ENCODE data around the gene SPDYE16.
"Not testable (repeated sequence)": the region's sequence is repeated elsewhere in the genome, so short reads cannot be mapped to it uniquely, and the experiment has no call there.

The SPDYE16 gene
- total RNA-seq = 0 reads per million in 4 experiments

GRCh38 chr7:76543197-76543596 is at the start of gene SPDYE16:
Gene SPDYE16 (minus strand): TSS chr7:76543297. CDS start chr7:76541459, 1,838 bp downstream.
- not testable (repeated sequence) for DNase-seq

GRCh38 chr7:76592694-76593093 is 49.6 kb upstream of the SPDYE16 start:
- not testable (repeated sequence) for DNase-seq

DNA sequence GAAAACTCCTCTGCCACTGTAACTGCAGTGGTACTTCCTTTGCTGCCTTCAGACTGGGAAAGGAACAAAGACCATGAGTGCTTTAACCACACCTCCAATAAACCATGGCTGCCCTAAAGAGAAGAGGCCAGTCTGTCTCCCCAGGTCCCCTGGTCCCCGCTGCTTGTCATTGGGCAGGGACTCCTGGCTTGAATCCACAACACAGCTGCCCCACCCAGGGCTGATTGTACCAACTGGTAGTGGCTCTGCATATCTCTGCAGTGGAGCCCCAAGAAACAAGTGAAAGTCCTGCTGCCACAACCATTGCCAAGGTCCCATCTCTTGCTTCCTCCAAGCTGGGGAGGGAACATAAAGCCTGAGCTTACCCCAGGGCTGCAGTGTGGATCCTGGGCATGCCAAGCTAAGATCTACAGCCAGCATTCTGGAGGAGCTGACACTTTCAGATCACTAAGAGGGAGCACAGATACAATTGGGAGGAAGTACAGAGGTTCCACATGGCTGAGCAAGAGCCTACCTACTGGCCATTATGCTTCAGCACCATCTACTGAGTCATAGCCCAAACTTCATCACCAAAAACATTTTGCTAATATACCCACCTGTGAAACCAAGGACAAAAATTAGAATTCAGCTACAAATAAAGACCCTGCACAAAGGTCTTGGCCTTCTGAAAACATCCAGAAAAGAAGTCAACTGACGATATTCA is 48.7 kb upstream of the SPDYE16 start:
- not testable (repeated sequence) for DNase-seq

GRCh38 chr7:76591033-76591432 is 47.9 kb upstream of the SPDYE16 start:
- DNase-seq = not testable (repeated sequence)

GRCh38 chr7:76588586-76588985 is 45.5 kb upstream of the SPDYE16 start:
- not testable (repeated sequence) for DNase-seq

GRCh38 chr7:76586585-76587315 is 43.7 kb upstream of the SPDYE16 start:
- not testable (repeated sequence) for DNase-seq

DNA sequence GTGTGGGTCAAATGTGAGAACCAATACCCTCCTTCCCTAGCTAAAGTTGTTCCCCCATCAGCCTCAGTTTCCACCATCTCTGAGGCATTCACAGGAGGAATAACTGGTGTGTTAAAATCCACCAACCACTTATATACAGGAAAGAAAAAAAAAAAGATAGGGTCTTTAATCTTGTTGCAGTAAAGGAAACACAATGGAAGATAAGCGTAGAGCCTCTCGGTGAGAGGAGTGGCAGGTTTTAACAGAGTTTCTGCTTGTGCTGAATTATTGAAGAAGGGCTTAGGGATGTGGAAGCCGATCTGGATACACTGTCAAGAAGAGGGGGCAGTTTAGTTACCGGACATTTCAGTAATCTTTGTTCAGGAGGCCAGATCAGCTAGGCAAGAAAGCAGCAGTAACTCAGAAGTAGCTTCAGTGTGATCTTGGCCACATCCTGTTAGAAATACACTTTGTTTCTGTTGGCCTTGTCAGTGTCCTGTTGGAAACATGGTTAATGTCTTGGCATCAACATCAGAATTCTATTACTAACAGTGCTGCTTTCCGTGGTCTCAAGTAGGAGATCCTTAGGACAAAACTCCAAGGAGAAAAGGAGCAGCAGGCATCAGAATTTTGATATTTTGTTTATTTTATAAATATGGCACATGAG is 40.7 kb upstream of the SPDYE16 start:
- DNase-seq = not testable (repeated sequence)

GRCh38 chr7:76582848-76583631 is 39.9 kb upstream of the SPDYE16 start:
- not testable (repeated sequence) for DNase-seq

DNA sequence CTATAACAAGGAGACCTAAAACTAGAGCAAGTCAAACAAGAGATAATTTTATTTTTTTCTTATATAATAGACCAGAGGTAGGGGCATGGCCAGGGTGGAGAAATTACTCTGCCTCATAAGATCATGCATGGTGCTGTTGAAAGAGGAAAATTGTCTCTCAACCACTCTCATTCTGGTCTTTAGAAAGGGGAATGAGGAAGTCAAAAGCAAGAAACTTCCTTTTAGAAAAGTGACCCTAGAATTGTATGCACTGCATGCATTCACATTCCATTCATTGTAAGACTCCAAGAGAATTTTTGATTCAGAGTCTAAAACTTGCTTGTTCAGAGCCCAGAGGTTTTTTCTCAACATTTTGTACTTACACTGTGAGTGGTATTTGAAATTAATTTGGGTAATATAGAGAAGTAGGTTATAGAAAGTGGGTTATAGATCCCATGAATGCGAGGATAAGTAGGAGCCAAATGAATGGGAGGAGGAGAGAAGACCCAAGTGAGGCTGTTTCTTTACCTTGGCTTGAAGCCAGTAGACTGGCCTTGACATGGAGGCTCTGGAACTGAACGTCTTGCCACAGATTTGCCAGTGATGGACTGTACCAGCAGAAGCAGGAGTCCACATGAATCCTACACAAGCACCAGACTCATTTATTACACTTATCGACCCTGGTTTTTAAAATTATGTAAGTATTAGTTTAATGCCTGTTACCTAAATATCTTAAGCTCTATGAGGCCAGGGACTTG is 33.0 kb upstream of the SPDYE16 start:
- not testable (repeated sequence) for DNase-seq

- DNase-seq = not testable (repeated sequence)
These were observed 32.3 kb upstream of the SPDYE16 start for GRCh38 chr7:76575431-76575830.

DNA sequence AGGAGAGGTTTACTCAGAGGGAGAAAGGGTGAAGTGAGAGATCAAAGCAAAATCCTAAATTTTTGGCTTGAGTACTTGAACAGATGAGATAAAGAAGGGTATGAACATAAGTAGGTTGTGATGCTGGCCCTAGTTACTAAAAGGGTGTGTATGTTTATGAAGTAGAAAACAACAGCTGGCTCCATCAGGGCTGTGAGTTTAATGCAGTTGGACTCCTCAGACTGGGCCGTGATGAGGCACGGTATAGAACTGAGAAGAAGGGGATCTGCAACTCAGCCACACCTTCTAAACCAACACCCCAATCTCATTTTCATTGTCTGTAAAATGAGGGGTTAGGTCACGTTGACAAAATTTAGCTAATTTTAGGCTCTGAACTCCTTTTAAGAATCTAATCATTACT is 29.2 kb upstream of the SPDYE16 start:
- not testable (repeated sequence) for DNase-seq

- DNase-seq = not testable (repeated sequence)
These were observed 27.3 kb upstream of the SPDYE16 start for GRCh38 chr7:76570324-76570775.

- not testable (repeated sequence) for DNase-seq
These were observed 25.6 kb upstream of the SPDYE16 start for GRCh38 chr7:76568742-76569141.

DNA sequence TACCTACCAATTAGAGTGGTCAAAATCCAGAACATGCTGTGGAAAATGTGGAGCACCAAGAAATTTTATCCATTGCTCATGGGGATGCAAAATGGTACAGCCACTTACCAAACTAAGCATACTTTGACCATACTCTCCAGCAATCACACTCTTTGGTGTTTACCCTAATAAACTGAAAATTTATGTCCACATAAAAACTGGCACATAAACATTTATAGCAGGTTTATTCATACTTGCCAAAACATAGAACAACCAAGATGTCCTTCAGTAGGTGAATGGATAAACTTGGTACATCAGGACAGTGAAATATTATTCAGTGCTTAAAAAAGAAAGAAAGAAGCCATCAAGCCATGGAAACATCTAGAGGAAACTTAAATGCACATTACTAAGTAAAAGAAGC is 24.7 kb upstream of the SPDYE16 start:
- not testable (repeated sequence) for DNase-seq

- DNase-seq = not testable (repeated sequence)
These were observed 24.2 kb upstream of the SPDYE16 start for GRCh38 chr7:76567311-76567710.

- not testable (repeated sequence) for DNase-seq
These were observed 21.9 kb upstream of the SPDYE16 start for GRCh38 chr7:76565001-76565400.

DNA sequence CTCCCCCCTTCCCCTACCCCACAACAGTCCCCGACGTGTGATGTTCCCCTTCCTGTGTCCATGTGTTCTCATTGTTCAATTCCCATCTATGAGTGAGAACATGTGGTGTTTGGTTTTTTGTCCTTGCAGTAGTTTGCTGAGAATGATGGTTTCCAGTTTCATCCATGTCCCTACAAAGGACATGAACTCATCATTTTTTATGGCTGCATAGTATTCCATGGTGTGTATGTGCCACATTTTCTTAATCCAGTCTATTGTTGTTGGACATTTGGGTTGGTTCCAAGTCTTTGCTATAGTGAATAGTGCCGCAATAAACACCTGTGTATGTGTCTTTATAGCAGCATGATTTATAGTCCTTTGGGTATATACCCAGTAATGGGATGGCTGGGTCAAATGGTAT is 18.2 kb upstream of the SPDYE16 start:
- DNase-seq = not testable (repeated sequence)

GRCh38 chr7:76560157-76560556 is 17.1 kb upstream of the SPDYE16 start:
- DNase-seq = not testable (repeated sequence)

- DNase-seq = not testable (repeated sequence)
These were observed 16.6 kb upstream of the SPDYE16 start for GRCh38 chr7:76559685-76560084.

GRCh38 chr7:76551992-76552391 is 8.9 kb upstream of the SPDYE16 start:
- not testable (repeated sequence) for DNase-seq

- not testable (repeated sequence) for DNase-seq
These were observed 6.8 kb upstream of the SPDYE16 start for GRCh38 chr7:76549855-76550248.
